ENCODE measurements around the gene SERPINE3.

GRCh38 chr13:51380269-51380668 lies 40.8 kb downstream of the SERPINE3 start:
- TF ChIP-seq CTCF (IDR thresholded peaks at IDR 0.05) = no peak
- no peak for TF ChIP-seq POLR2A (IDR thresholded peaks at IDR 0.05)
